ENCODE results near the gene CHD6.

The CHD6 gene

GRCh38 chr20:41592516-41593216 lies 25.5 kb downstream of the CHD6 start:
- Mint-ChIP-seq H3K36me3 (ENCODE audit: low read depth) (peaks cover 40% of the 10 kb centered on the region), H3K27me3 (no peaks in the 10 kb centered on the region), H3K27ac (peak overlapping the region; percentile 71), H3K9me3 (peaks cover 44% of the 10 kb centered on the region), H3K4me3 (no peak overlapping the region), H3K4me1 (ENCODE audit: low read depth) (peaks cover 55% of the 10 kb centered on the region)
- intact Hi-C loops (cut with micrococcal nuclease), result no loop called here

- no peak overlapping the region for H3K27ac Mint-ChIP-seq
- no peaks in the 10 kb centered on the region for H3K27me3 Mint-ChIP-seq
- peaks cover 31% of the 10 kb centered on the region for H3K9me3 Mint-ChIP-seq
- intact Hi-C loops (cut with micrococcal nuclease), result no loop called here
- H3K36me3 Mint-ChIP-seq (ENCODE audit: low read depth), result peaks cover 32% of the 10 kb centered on the region
- H3K4me1 Mint-ChIP-seq (ENCODE audit: low read depth), result peaks cover 21% of the 10 kb centered on the region
- H3K4me3 Mint-ChIP-seq, result no peak overlapping the region
These were observed 30.2 kb downstream of the CHD6 start for GRCh38 chr20:41587956-41588355.

- intact Hi-C loops (cut with micrococcal nuclease), result no loop called here
- H3K36me3 Mint-ChIP-seq (ENCODE audit: low read depth), result peaks cover 32% of the 10 kb centered on the region
- H3K27me3 Mint-ChIP-seq, result no peaks in the 10 kb centered on the region
- H3K4me1 Mint-ChIP-seq (ENCODE audit: low read depth), result peaks cover 21% of the 10 kb centered on the region
- peaks cover 31% of the 10 kb centered on the region for H3K9me3 Mint-ChIP-seq
- no peak overlapping the region for H3K27ac Mint-ChIP-seq
- H3K4me3 Mint-ChIP-seq, result no peak overlapping the region
These were observed 30.7 kb downstream of the CHD6 start for GRCh38 chr20:41587523-41587922.

GRCh38 chr20:41586772-41587171 lies 31.4 kb downstream of the CHD6 start:
- no peak overlapping the region for H3K4me3 Mint-ChIP-seq
- H3K36me3 Mint-ChIP-seq (ENCODE audit: low read depth), result peaks cover 32% of the 10 kb centered on the region
- peaks cover 21% of the 10 kb centered on the region for H3K4me1 Mint-ChIP-seq (ENCODE audit: low read depth)
- H3K27me3 Mint-ChIP-seq, result no peaks in the 10 kb centered on the region
- H3K27ac Mint-ChIP-seq, result no peak overlapping the region
- peaks cover 31% of the 10 kb centered on the region for H3K9me3 Mint-ChIP-seq
- intact Hi-C loops (cut with micrococcal nuclease), result no loop called here

- intact Hi-C loops (cut with micrococcal nuclease), result no loop called here
- H3K27ac Mint-ChIP-seq, result no peak overlapping the region
- no peak overlapping the region for H3K4me3 Mint-ChIP-seq
- H3K27me3 Mint-ChIP-seq, result no peaks in the 10 kb centered on the region
- peaks cover 11% of the 10 kb centered on the region for H3K9me3 Mint-ChIP-seq
- H3K4me1 Mint-ChIP-seq (ENCODE audit: low read depth), result peaks cover 25% of the 10 kb centered on the region
- peaks cover 14% of the 10 kb centered on the region for H3K36me3 Mint-ChIP-seq (ENCODE audit: low read depth)
These were observed 37.8 kb downstream of the CHD6 start for GRCh38 chr20:41580350-41580749.

GRCh38 chr20:41577129-41578009 lies 40.8 kb downstream of the CHD6 start:
- intact Hi-C loops (cut with micrococcal nuclease), result no loop called here
- Mint-ChIP-seq H3K4me1 (ENCODE audit: low read depth) (peaks cover 29% of the 10 kb centered on the region), H3K27ac (no peak overlapping the region), H3K4me3 (no peak overlapping the region), H3K27me3 (no peaks in the 10 kb centered on the region), H3K36me3 (ENCODE audit: low read depth) (peaks cover 7% of the 10 kb centered on the region), H3K9me3 (peaks cover 12% of the 10 kb centered on the region)

GRCh38 chr20:41575412-41575811 lies 42.8 kb downstream of the CHD6 start:
- Mint-ChIP-seq H3K4me1 (ENCODE audit: low read depth) (peaks cover 42% of the 10 kb centered on the region), H3K27me3 (no peaks in the 10 kb centered on the region), H3K36me3 (ENCODE audit: low read depth) (peaks cover 7% of the 10 kb centered on the region), H3K27ac (no peak overlapping the region), H3K4me3 (no peak overlapping the region), H3K9me3 (peaks cover 12% of the 10 kb centered on the region)
- intact Hi-C loops (cut with micrococcal nuclease), result no loop called here

- Mint-ChIP-seq H3K9me3 (peaks cover 12% of the 10 kb centered on the region), H3K4me3 (no peak overlapping the region), H3K36me3 (ENCODE audit: low read depth) (peaks cover 7% of the 10 kb centered on the region), H3K27ac (no peak overlapping the region), H3K27me3 (no peaks in the 10 kb centered on the region), H3K4me1 (ENCODE audit: low read depth) (peaks cover 42% of the 10 kb centered on the region)
- intact Hi-C loops (cut with micrococcal nuclease), result no loop called here
These were observed 43.3 kb downstream of the CHD6 start for GRCh38 chr20:41574802-41575389.

- H3K4me3 Mint-ChIP-seq, result no peak overlapping the region
- H3K9me3 Mint-ChIP-seq, result peaks cover 12% of the 10 kb centered on the region
- H3K4me1 Mint-ChIP-seq (ENCODE audit: low read depth), result peaks cover 47% of the 10 kb centered on the region
- H3K36me3 Mint-ChIP-seq (ENCODE audit: low read depth), result peaks cover 7% of the 10 kb centered on the region
- no peaks in the 10 kb centered on the region for H3K27me3 Mint-ChIP-seq
- H3K27ac Mint-ChIP-seq, result no peak overlapping the region
- intact Hi-C loops (cut with micrococcal nuclease), result no loop called here
These were observed 44.2 kb downstream of the CHD6 start for GRCh38 chr20:41573955-41574354.

- intact Hi-C loops (cut with micrococcal nuclease), result no loop called here
- no peak overlapping the region for H3K27ac Mint-ChIP-seq
- H3K36me3 Mint-ChIP-seq (ENCODE audit: low read depth), result peaks cover 12% of the 10 kb centered on the region
- peaks cover 56% of the 10 kb centered on the region for H3K4me1 Mint-ChIP-seq (ENCODE audit: low read depth)
- no peaks in the 10 kb centered on the region for H3K27me3 Mint-ChIP-seq
- no peak overlapping the region for H3K4me3 Mint-ChIP-seq
- peaks cover 12% of the 10 kb centered on the region for H3K9me3 Mint-ChIP-seq
These were observed 46.1 kb downstream of the CHD6 start for GRCh38 chr20:41572010-41572572.

- Mint-ChIP-seq H3K4me1 (ENCODE audit: low read depth) (peaks cover 51% of the 10 kb centered on the region), H3K4me3 (no peak overlapping the region), H3K27me3 (no peaks in the 10 kb centered on the region), H3K9me3 (peaks cover 12% of the 10 kb centered on the region), H3K27ac (no peak overlapping the region), H3K36me3 (ENCODE audit: low read depth) (peaks cover 23% of the 10 kb centered on the region)
- intact Hi-C loops (cut with micrococcal nuclease), result no loop called here
These were observed 47.2 kb downstream of the CHD6 start for GRCh38 chr20:41571006-41571405.

GRCh38 chr20:41570557-41570956 lies 47.6 kb downstream of the CHD6 start:
- Mint-ChIP-seq H3K27ac (no peak overlapping the region), H3K9me3 (peaks cover 9% of the 10 kb centered on the region), H3K36me3 (ENCODE audit: low read depth) (peaks cover 24% of the 10 kb centered on the region), H3K4me3 (no peak overlapping the region), H3K27me3 (no peaks in the 10 kb centered on the region), H3K4me1 (ENCODE audit: low read depth) (peaks cover 51% of the 10 kb centered on the region)
- intact Hi-C loops (cut with micrococcal nuclease), result no loop called here

- intact Hi-C loops (cut with micrococcal nuclease), result no loop called here
These were observed 50.6 kb downstream of the CHD6 start for GRCh38 chr20:41567615-41568014.

More at GRCh38 chr20:41567615-41568014, 50.6 kb downstream of the CHD6 start:
- peaks cover 18% of the 10 kb centered on the region for H3K36me3 Mint-ChIP-seq (ENCODE audit: low read depth)
- H3K27ac Mint-ChIP-seq, result no peak overlapping the region
- H3K27me3 Mint-ChIP-seq, result no peaks in the 10 kb centered on the region
- peaks cover 34% of the 10 kb centered on the region for H3K4me1 Mint-ChIP-seq (ENCODE audit: low read depth)
- H3K9me3 Mint-ChIP-seq, result no peaks in the 10 kb centered on the region
- H3K4me3 Mint-ChIP-seq, result no peak overlapping the region
